Tibial nerve (tissue), 4 donors: ENCODE measurements around the gene TENM4. TPM values are rescaled to one million over a fixed set of nuclear protein-coding genes. Genes with fewer than 3 reads are reported as not detected.
A peak's percentile ranks its signal among the peaks of the same experiment; 100 is the strongest.

Experiments used
- DNase-seq, 2 donors: peaks; one replicate each; pipeline ENCODE4 v3.0.0-alpha.2; 2019; ENCODE audit warnings: low spot score in 2 of 2
- H3K27ac ChIP-seq, 4 donors: fragments of 200-600 bp; sonication (generic) in 3 of 4; one replicate each; pipeline ENCODE4 v1.5.1; 2017 to 2019; ENCODE audit warnings: mild to moderate bottlenecking in 1 of 4
- H3K27me3 ChIP-seq, 2 donors: fragments of 200-600 bp; sonication (generic) in 1 of 2; one replicate each; pipeline versions ENCODE4 v1.5.1 to v1.6.0; 2017 to 2019
- H3K36me3 ChIP-seq, 3 donors: fragments of 200-600 bp; sonication (generic); one replicate each; pipeline ENCODE4 v1.5.1; 2018 to 2019
- H3K4me1 ChIP-seq, 4 donors: fragments of 200-600 bp; sonication (generic) in 3 of 4; one replicate each; pipeline ENCODE4 v1.5.1; 2017 to 2019
- H3K4me3 ChIP-seq, 4 donors: fragments of 200-600 bp; sonication (generic) in 3 of 4; one replicate each; pipeline ENCODE4 v1.5.1; 2017 to 2019; ENCODE audit warnings: mild to moderate bottlenecking in 1 of 4, moderate library complexity in 1 of 4
- H3K9me3 ChIP-seq, 4 donors: fragments of 200-600 bp; sonication (generic) in 3 of 4; one replicate each; pipeline ENCODE4 v1.5.1; 2017 to 2019
- CTCF ChIP-seq, 5 experiments: fragments of 200-600 bp in 3 of 5; fragments of 450-650 bp in 2 of 5; sonication (generic) in 3 of 5; IDR thresholded peaks; one replicate each; pipeline ENCODE4 v1.5.1; 2016 to 2019; ENCODE audit warnings: antibody characterized with exemption in 5 of 5, mild to moderate bottlenecking in 3 of 5, moderate library complexity in 2 of 5
- EP300 ChIP-seq, 2 donors: sonication (generic); formaldehyde crosslinking; IDR thresholded peaks; one replicate each; pipeline ENCODE4 v1.6.1; 2017; ENCODE audit warnings: antibody characterized with exemption in 2 of 2, mild to moderate bottlenecking in 1 of 2
- POLR2A ChIP-seq, 2 donors: fragments of 450-650 bp; IDR thresholded peaks; one replicate each; pipeline ENCODE4 v1.6.1; 2017; ENCODE audit warnings: antibody characterized with exemption in 2 of 2, mild to moderate bottlenecking in 2 of 2, moderate library complexity in 2 of 2
- WGBS, 2 donors: methylation state at CpG; one replicate each; pipeline ENCODE4 v1.1.5; 2018; 5-methylcytosine and 5-hydroxymethylcytosine counted together
- total RNA-seq, 4 donors: library from RNA; depleted of rRNA; stranded (reverse); fragments of >200 nt; gene quantifications; one replicate each; pipeline ENCODE4 v1.1.0, GENCODE V29; 2016

The TENM4 gene
- total RNA-seq, 4 donors from 2014 or later = 15.3 to 36.3 (median 19.6) TPM

DNA sequence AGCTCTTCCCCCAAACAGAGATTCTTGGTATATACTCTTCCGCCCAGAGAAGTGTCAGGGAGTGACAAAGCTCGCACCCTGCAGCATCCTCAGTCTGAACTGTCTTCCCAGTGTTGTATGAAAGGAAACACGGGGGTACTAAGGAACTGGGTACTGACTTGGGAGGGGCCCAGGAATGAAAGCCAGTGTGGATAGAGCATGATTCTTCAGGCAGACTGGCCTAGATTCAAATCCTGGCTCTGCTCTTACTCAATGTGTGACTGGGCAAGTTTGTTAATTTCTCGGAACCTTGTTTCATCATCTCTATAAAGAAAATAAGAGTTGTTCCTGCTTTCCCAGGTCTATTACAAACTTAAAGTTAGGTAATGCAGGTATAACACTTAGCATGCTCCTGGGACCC is 600.2 kb downstream of the TENM4 start:
- Histone ChIP-seq H3K36me3 (no peaks in the 10 kb centered on the region), H3K4me3 (no peak overlapping the region), H3K9me3 (no peaks in the 10 kb centered on the region), H3K4me1 (peaks cover 0 to 4% (median 0%) of the 10 kb centered on the region in 4 donors), H3K27me3 (no peaks in the 10 kb centered on the region), H3K27ac (peak overlapping the region in 2 of 4 donors; percentile 8 to 33)
- DNase-seq = peak in 1 of 2 donors; percentile 53
- 68 to 73% methylated on average over 4 of the region's 4 CpGs for WGBS, 2 donors
- TF ChIP-seq EP300 (IDR thresholded peaks at IDR 0.05) = peak in 1 of 2 donors; percentile 41
- TF ChIP-seq CTCF (IDR thresholded peaks at IDR 0.05) = no peak

GRCh38 chr11:78840200-78840599 is 600.6 kb downstream of the TENM4 start:
- 24 to 33% methylated on average over 3 of the region's 3 CpGs for WGBS, 2 donors
- no peak overlapping the region for H3K4me3 ChIP-seq
- no peak for TF ChIP-seq EP300 (IDR thresholded peaks at IDR 0.05)
- no peak for TF ChIP-seq POLR2A (IDR thresholded peaks at IDR 0.05)
- no peak for TF ChIP-seq CTCF (IDR thresholded peaks at IDR 0.05)
- peak overlapping the region in 2 of 4 donors; percentile 8 to 33 for H3K27ac ChIP-seq
- H3K36me3 ChIP-seq = no peaks in the 10 kb centered on the region
- no peaks in the 10 kb centered on the region for H3K9me3 ChIP-seq
- peaks cover 0 to 4% (median 0%) of the 10 kb centered on the region in 4 donors for H3K4me1 ChIP-seq
- no peak for DNase-seq
- no peaks in the 10 kb centered on the region for H3K27me3 ChIP-seq

- H3K27me3 ChIP-seq = no peaks in the 10 kb centered on the region
- DNase-seq = no peak
- TF ChIP-seq EP300 (IDR thresholded peaks at IDR 0.05) (no peak), POLR2A (IDR thresholded peaks at IDR 0.05) (no peak), CTCF (IDR thresholded peaks at IDR 0.05) (no peak)
- no peak overlapping the region for H3K27ac ChIP-seq
- no peaks in the 10 kb centered on the region for H3K36me3 ChIP-seq
- H3K9me3 ChIP-seq = no peaks in the 10 kb centered on the region
- peaks cover 0 to 4% (median 0%) of the 10 kb centered on the region in 4 donors for H3K4me1 ChIP-seq
- WGBS, 2 donors = 70 to 79% methylated on average over 2 of the region's 2 CpGs
- no peak overlapping the region for H3K4me3 ChIP-seq
These were observed 602.4 kb downstream of the TENM4 start for GRCh38 chr11:78838417-78838816.

DNA sequence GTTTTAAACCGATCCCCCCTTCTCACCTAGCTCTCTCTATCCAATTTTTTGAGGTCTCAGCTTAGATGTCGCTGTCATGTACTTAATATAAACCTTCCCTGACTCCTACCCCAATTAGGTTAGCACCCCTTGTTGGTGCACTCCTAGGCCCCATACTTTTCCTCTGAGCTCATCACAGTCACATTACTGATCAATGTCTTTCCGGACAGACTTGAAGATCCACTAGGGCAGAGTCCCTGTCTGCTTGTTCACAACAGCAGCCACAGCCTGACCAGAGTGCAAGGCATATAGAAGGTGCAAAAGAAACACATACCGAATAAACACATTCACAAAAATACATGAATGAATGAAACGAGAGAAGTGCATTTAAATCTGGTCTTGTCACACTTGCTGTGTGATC is 605.2 kb downstream of the TENM4 start:
- no peaks in the 10 kb centered on the region for H3K36me3 ChIP-seq
- no peaks in the 10 kb centered on the region for H3K9me3 ChIP-seq
- no peaks in the 10 kb centered on the region for H3K4me1 ChIP-seq
- 89 to 90% methylated on average over 5 of the region's 5 CpGs for WGBS, 2 donors
- no peak overlapping the region for H3K27ac ChIP-seq
- TF ChIP-seq POLR2A (IDR thresholded peaks at IDR 0.05) = no peak
- H3K4me3 ChIP-seq = no peak overlapping the region
- H3K27me3 ChIP-seq = no peaks in the 10 kb centered on the region
- DNase-seq = no peak

DNA sequence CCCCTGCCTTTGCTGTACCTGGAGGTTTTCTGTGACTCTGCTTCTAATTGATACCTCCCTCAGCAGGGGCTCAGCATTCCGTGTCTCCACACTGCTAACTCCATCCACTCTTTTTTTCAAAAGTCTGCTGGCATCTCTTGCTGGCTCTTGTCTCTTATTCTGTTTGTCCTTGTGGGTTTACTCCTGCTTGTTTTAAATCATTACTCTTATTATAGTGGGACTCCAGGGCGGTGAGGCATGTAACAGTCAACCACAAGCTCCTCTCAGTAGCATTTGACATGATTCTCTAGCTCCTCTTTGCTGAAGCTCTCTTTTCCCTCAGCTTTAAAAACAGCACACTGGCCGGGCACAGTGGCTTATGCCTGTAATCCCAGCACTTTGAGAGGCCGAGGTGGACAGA is 605.9 kb downstream of the TENM4 start:
- Histone ChIP-seq H3K27me3 (no peaks in the 10 kb centered on the region), H3K4me3 (no peak overlapping the region), H3K4me1 (no peaks in the 10 kb centered on the region), H3K9me3 (no peaks in the 10 kb centered on the region), H3K36me3 (no peaks in the 10 kb centered on the region), H3K27ac (no peak overlapping the region)
- TF ChIP-seq CTCF (IDR thresholded peaks at IDR 0.05) = no peak
- no peak for TF ChIP-seq EP300 (IDR thresholded peaks at IDR 0.05)
- no peak for TF ChIP-seq POLR2A (IDR thresholded peaks at IDR 0.05)
- DNase-seq = no peak
- WGBS, 2 donors = 80 to 87% methylated on average over 4 of the region's 4 CpGs

DNA sequence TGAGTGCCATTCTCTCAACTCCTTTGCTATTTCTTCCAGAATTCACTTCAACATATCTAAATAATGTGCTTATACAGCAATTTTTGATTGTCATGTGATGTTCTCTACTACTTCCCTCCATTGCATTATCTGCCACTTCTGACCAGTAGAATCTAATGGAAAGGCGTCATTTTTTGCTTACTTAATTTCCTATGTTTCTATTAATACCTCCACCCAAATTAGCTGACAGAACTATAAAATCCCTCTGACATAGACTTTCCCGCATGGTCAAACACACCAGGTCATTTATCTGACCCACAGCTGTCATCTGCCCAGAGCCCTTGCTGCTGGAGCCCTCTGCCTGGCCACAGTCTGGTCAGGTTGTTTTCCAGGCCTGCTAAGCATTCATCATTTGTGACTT is 607.6 kb downstream of the TENM4 start:
- Histone ChIP-seq H3K4me3 (no peak overlapping the region), H3K4me1 (no peaks in the 10 kb centered on the region), H3K27ac (peak overlapping the region in 1 of 4 donors; percentile 46), H3K27me3 (no peaks in the 10 kb centered on the region), H3K36me3 (no peaks in the 10 kb centered on the region), H3K9me3 (no peaks in the 10 kb centered on the region)
- DNase-seq = no peak
- TF ChIP-seq EP300 (IDR thresholded peaks at IDR 0.05) (peak; percentile 71 to 74), POLR2A (IDR thresholded peaks at IDR 0.05) (no peak)
- 73 to 76% methylated on average over 2 of the region's 2 CpGs for WGBS, 2 donors
